HepG2 (cell line): ENCODE measurements around the gene TRANK1. TPM values are rescaled to one million over a fixed set of nuclear protein-coding genes. Genes with fewer than 3 reads are reported as not detected.

Source experiments
- GLI4 ChIP-seq: sonication (generic); formaldehyde crosslinking; IDR thresholded peaks from 2 replicates; pipeline ENCODE4 v1.5.1; 2020; ENCODE audit warnings: missing genetic modification reagents, mild to moderate bottlenecking, moderate library complexity, borderline replicate concordance
- HDAC2 ChIP-seq: sonication (generic); formaldehyde crosslinking; IDR thresholded peaks from 2 replicates; pipeline ENCODE4 v1.4.0; 2020; ENCODE audit warnings: missing genetic modification reagents
- KLF12 ChIP-seq: sonication (generic); formaldehyde crosslinking; IDR thresholded peaks from 2 replicates; pipeline ENCODE4 v1.4.0; 2020; ENCODE audit warnings: missing genetic modification reagents, borderline replicate concordance
- SMARCC2 ChIP-seq: fragments of 450-650 bp; IDR thresholded peaks from 2 replicates; pipeline ENCODE4 v1.6.1; 2017; ENCODE audit warnings: antibody characterized with exemption, mild to moderate bottlenecking
- SYNCRIP ChIP-seq: fragments of 200-400 bp; formaldehyde crosslinking; IDR thresholded peaks from 2 replicates; pipeline ENCODE4 v1.6.1; 2018; ENCODE audit warnings: mild to moderate bottlenecking, low read depth, low read length; ENCODE audit not compliant: insufficient read depth
- ZBTB14 ChIP-seq: sonication (generic); formaldehyde crosslinking; IDR thresholded peaks from 2 replicates; pipeline ENCODE4 v1.4.0; 2020; ENCODE audit warnings: missing genetic modification reagents
- ZNF407 ChIP-seq: sonication (generic); formaldehyde crosslinking; IDR thresholded peaks from one replicate; pipeline ENCODE4 v1.5.1; 2020; ENCODE audit warnings: mild to moderate bottlenecking, missing genetic modification reagents; ENCODE audit errors: not compliant biosample characterization
- ZNF512B ChIP-seq: sonication (generic); formaldehyde crosslinking; IDR thresholded peaks from 2 replicates; pipeline ENCODE4 v1.5.1; 2020; ENCODE audit warnings: missing genetic modification reagents, mild to moderate bottlenecking, borderline replicate concordance
- polyA plus RNA-seq, 8 experiments: library from polyadenylated mRNA; depleted of rRNA in 3 of 8; stranded (reverse) in 7 of 8; unstranded in 1 of 8; fragments of >200 nt; fragmentation: Illumina TruSeq in 4 of 8; extraction: Trizol in 4 of 8; gene quantifications; 2 replicates each; pipeline versions ENCODE4 v1.2.1 to v1.2.3, GENCODE V29; 2011 to 2016; ENCODE audit warnings: low read depth in 4 of 8, missing spikeins in 1 of 8, mixed read lengths in 1 of 8; ENCODE audit not compliant: insufficient read depth in 1 of 8
- total RNA-seq, 5 experiments: library from RNA; depleted of rRNA; stranded (reverse); fragments of >200 nt; fragmentation: Illumina TruSeq; extraction: Trizol; gene quantifications; 2 replicates each; pipeline ENCODE4 v1.2.3, GENCODE V29; 2016; ENCODE audit warnings: low read depth in 1 of 5
- TF ChIP-seq, protein P1 (sequence below): sonication (generic); formaldehyde crosslinking; IDR thresholded peaks from 2 replicates; pipeline ENCODE4 v1.8.1; 2023; ENCODE audit warnings: mild to moderate bottlenecking, inconsistent platforms, moderate library complexity, missing genetic modification reagents, borderline replicate concordance
- TF ChIP-seq, protein P2 (sequence below): sonication (generic); formaldehyde crosslinking; IDR thresholded peaks from 2 replicates; pipeline ENCODE4 v1.9.0; 2021; ENCODE audit warnings: missing genetic modification reagents, borderline replicate concordance

Gene TRANK1
- total and polyA plus RNA-seq, 2 of the 13 experiments (the other 11 are each of a cell fraction or from before 2014, with no cell fraction given) = 0.13 to 0.32 TPM

- no peak for TF ChIP-seq SYNCRIP
- no peak for TF ChIP-seq KLF12
- TF ChIP-seq GLI4 (CRISPR knock-in tag) = no peak
- TF ChIP-seq, protein P1, sequence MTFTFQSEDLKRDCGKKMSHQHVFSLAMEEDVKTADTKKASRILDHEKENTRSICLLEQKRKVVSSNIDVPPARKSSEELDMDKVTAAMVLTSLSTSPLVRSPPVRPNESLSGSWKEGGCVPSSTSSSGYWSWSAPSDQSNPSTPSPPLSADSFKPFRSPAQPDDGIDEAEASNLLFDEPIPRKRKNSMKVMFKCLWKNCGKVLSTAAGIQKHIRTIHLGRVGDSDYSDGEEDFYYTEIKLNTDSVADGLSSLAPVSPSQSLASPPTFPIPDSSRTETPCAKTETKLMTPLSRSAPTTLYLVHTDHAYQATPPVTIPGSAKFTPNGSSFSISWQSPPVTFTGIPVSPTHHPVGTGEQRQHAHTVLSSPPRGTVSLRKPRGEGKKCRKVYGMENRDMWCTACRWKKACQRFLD (CRISPR knock-in tag) = no peak
- no peak for TF ChIP-seq ZBTB14
- TF ChIP-seq ZNF512B (CRISPR knock-in tag) = no peak
- TF ChIP-seq, protein P2, sequence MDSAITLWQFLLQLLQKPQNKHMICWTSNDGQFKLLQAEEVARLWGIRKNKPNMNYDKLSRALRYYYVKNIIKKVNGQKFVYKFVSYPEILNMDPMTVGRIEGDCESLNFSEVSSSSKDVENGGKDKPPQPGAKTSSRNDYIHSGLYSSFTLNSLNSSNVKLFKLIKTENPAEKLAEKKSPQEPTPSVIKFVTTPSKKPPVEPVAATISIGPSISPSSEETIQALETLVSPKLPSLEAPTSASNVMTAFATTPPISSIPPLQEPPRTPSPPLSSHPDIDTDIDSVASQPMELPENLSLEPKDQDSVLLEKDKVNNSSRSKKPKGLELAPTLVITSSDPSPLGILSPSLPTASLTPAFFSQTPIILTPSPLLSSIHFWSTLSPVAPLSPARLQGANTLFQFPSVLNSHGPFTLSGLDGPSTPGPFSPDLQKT (CRISPR knock-in tag) = no peak
- no peak for TF ChIP-seq ZNF407
- TF ChIP-seq HDAC2 (CRISPR knock-in tag) = no peak
- no peak for TF ChIP-seq SMARCC2
Measured at GRCh38 chr3:36933540-36934296, 11.1 kb downstream of the TRANK1 start (continued).
